Natural killer cell (primary cell): ENCODE measurements around the gene NLK. TPM values are rescaled to one million over a fixed set of nuclear protein-coding genes. Genes with fewer than 3 reads are reported as not detected.

ENCODE experiments used
- ATAC-seq, 3 donors: fragments of 150-1000 bp in 2 of 3; fragments of 200-7000 bp in 1 of 3; cut with Tn5 transposase; 1 replicate in 1 of 3; 2 replicates in 2 of 3; pipeline ENCODE4 v1.10.0; 2021; ENCODE audit warnings: mild to moderate bottlenecking in 2 of 3, moderate library complexity in 2 of 3
- DNase-seq, 2 donors: peaks; one replicate each; pipeline versions ENCODE4 v3.0.0 to v3.0.0-alpha.2; 2013 to 2021; ENCODE audit warnings: mixed read lengths in 1 of 2
- H3K27ac ChIP-seq: one replicate; pipeline ENCODE4 v1.5.1; 2013; ENCODE audit warnings: mild to moderate bottlenecking, low read length
- H3K27me3 ChIP-seq: one replicate; pipeline ENCODE4 v1.6.1; 2013; ENCODE audit warnings: low read length; ENCODE audit not compliant: control insufficient read depth, insufficient read depth
- H3K36me3 ChIP-seq: one replicate; pipeline ENCODE4 v1.6.1; 2013; ENCODE audit warnings: low read length; ENCODE audit not compliant: control insufficient read depth, insufficient read depth
- H3K4me1 ChIP-seq: one replicate; pipeline ENCODE4 v1.6.1; 2013; ENCODE audit warnings: low read length; ENCODE audit not compliant: control insufficient read depth, insufficient read depth
- H3K4me3 ChIP-seq: one replicate; pipeline ENCODE4 v1.5.1; 2013; ENCODE audit warnings: low read length
- H3K9me3 ChIP-seq: one replicate; pipeline ENCODE4 v1.6.1; 2013; ENCODE audit warnings: low read length; ENCODE audit not compliant: control insufficient read depth, insufficient read depth
- H3K27ac Mint-ChIP-seq, 2 donors: one replicate each; pipeline ENCODE4 v1.8.0; 2022; ENCODE audit warnings: mild to moderate bottlenecking in 2 of 2, mixed read lengths in 2 of 2, moderate library complexity in 1 of 2
- H3K27me3 Mint-ChIP-seq, 2 donors: one replicate each; pipeline ENCODE4 v1.8.0; 2022; ENCODE audit warnings: low read depth in 2 of 2, mixed read lengths in 2 of 2
- H3K36me3 Mint-ChIP-seq: one replicate; pipeline ENCODE4 v1.8.0; 2022; ENCODE audit warnings: mixed read lengths
- H3K4me1 Mint-ChIP-seq, 2 donors: one replicate each; pipeline ENCODE4 v1.8.0; 2022; ENCODE audit warnings: mixed read lengths in 2 of 2
- H3K4me3 Mint-ChIP-seq: one replicate; pipeline ENCODE4 v1.8.0; 2022; ENCODE audit warnings: mild to moderate bottlenecking, moderate library complexity, mixed read lengths
- H3K9me3 Mint-ChIP-seq, 2 donors: one replicate each; pipeline ENCODE4 v1.8.0; 2022; ENCODE audit warnings: mixed read lengths in 2 of 2
- CTCF ChIP-seq: fragments of 200-600 bp; IDR thresholded peaks from one replicate; pipeline ENCODE4 v1.8.0; 2022; ENCODE audit warnings: antibody characterized with exemption
- WGBS: methylation state at CpG from one replicate; pipeline ENCODE4 v1.1.7; 2013; ENCODE audit warnings: missing lambda C conversion rate; ENCODE audit not compliant: insufficient coverage; 5-methylcytosine and 5-hydroxymethylcytosine counted together
- intact Hi-C: fragments of 100-400 bp; cut with micrococcal nuclease; formaldehyde crosslinking; loops from one replicate; pipeline ENCODE4 v1.14.2; 2022
- total RNA-seq, 4 donors: library from RNA; stranded (reverse); fragments of 120-200 nt in 1 of 4; gene quantifications; one replicate each; pipeline versions ENCODE4 v1.2.3 to v1.2.4, GENCODE V29; 2013 to 2022

NLK gene
- total RNA-seq, 3 donors from 2014 or later (not counting 1 experiment from before 2014, with no cell fraction given), result 18.3 to 35.6 (median 20.8) TPM

GRCh38 chr17:28069061-28069460 lies 26.6 kb downstream of the NLK start:
- Histone ChIP-seq H3K4me1 (peaks cover 7% of the 10 kb centered on the region), H3K9me3 (no peaks in the 10 kb centered on the region), H3K27me3 (no peaks in the 10 kb centered on the region), H3K27ac (no peak overlapping the region), H3K36me3 (no peaks in the 10 kb centered on the region), H3K4me3 (no peak overlapping the region)
- no peaks in the 10 kb centered on the region for H3K27me3 Mint-ChIP-seq
- peaks cover 2% of the 10 kb centered on the region in 2 donors for H3K9me3 Mint-ChIP-seq
- no peak for DNase-seq
- no peaks in the 10 kb centered on the region for H3K36me3 Mint-ChIP-seq
- TF ChIP-seq CTCF, result no peak
- no CpG with 5 or more reads among the region's 1 CpG for whole genome bisulfite sequencing
- H3K4me1 Mint-ChIP-seq, result peaks cover 47 to 49% of the 10 kb centered on the region in 2 donors
- intact Hi-C loops, result no loop called here
- ATAC-seq, result no peak
- no peak overlapping the region for H3K27ac Mint-ChIP-seq
- no peak overlapping the region for H3K4me3 Mint-ChIP-seq

DNA sequence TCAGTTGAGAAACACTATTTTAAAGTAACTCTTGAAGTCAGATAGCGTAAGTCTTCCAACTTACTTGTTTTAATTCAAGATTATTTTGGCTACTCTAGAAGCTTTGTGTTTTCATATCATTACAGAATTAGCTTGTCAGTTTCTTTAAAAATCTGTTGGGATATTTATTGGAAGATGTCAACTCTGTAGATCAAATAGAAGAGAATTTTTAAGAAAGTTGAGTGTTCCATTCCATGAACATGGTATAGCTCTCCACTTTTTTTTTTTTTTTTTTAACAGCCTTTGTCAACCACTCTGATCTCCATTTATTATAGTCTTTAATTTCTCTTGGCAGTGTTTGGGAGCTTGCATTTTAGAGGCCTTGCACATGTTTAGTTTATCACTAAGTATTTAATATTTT lies 28.7 kb downstream of the NLK start:
- no peaks in the 10 kb centered on the region for H3K27me3 Mint-ChIP-seq
- Histone ChIP-seq H3K27me3 (no peaks in the 10 kb centered on the region), H3K27ac (no peak overlapping the region), H3K36me3 (no peaks in the 10 kb centered on the region), H3K9me3 (no peaks in the 10 kb centered on the region), H3K4me1 (peaks cover 7% of the 10 kb centered on the region), H3K4me3 (no peak overlapping the region)
- H3K4me1 Mint-ChIP-seq, result peaks cover 44% of the 10 kb centered on the region in 2 donors
- H3K9me3 Mint-ChIP-seq, result peaks cover 2% of the 10 kb centered on the region in 2 donors
- peak overlapping the region; percentile 86 to 90 for H3K27ac Mint-ChIP-seq
- 100% methylated on average over 1 of the region's 1 CpG for WGBS
- H3K36me3 Mint-ChIP-seq, result no peaks in the 10 kb centered on the region
- TF ChIP-seq CTCF, result no peak
- no peak for ATAC-seq
- no peak for DNase-seq
- intact Hi-C loops, result no loop called here
- H3K4me3 Mint-ChIP-seq, result peak overlapping the region; percentile 41

- ATAC-seq, result peak; percentile 70 to 89 (median 83)
- no peaks in the 10 kb centered on the region for H3K9me3 ChIP-seq
- TF ChIP-seq CTCF, result no peak
- H3K27ac ChIP-seq, result peak overlapping the region; percentile 49
- intact Hi-C loops, result no loop called here
- no peaks in the 10 kb centered on the region for H3K36me3 Mint-ChIP-seq
- DNase-seq, result peak in 1 of 2 donors; percentile 57
- 58% methylated on average over 6 of the region's 6 CpGs for WGBS
- peak overlapping the region; percentile 41 for H3K4me3 Mint-ChIP-seq
- H3K36me3 ChIP-seq, result no peaks in the 10 kb centered on the region
- no peaks in the 10 kb centered on the region for H3K27me3 ChIP-seq
- no peak overlapping the region for H3K4me3 ChIP-seq
- H3K27me3 Mint-ChIP-seq, result no peaks in the 10 kb centered on the region
- H3K4me1 ChIP-seq, result peaks cover 7% of the 10 kb centered on the region
- H3K27ac Mint-ChIP-seq, result peak overlapping the region; percentile 86 to 90
- peaks cover 2% of the 10 kb centered on the region in 2 donors for H3K9me3 Mint-ChIP-seq
- H3K4me1 Mint-ChIP-seq, result peaks cover 50 to 51% of the 10 kb centered on the region in 2 donors
Measured at GRCh38 chr17:28071891-28072606, 29.6 kb downstream of the NLK start.
